Breast epithelium (tissue), 4 donors: ENCODE results near the gene CLN3. TPM values are rescaled to one million over a fixed set of nuclear protein-coding genes. Genes with fewer than 3 reads are reported as not detected.

Experiments used
- DNase-seq, 2 donors: peaks; one replicate each; pipeline ENCODE4 v3.0.0-alpha.2; 2019; ENCODE audit warnings: low spot score in 2 of 2
- H3K27ac ChIP-seq, 2 donors: fragments of 200-600 bp; sonication (generic) in 1 of 2; one replicate each; pipeline ENCODE4 v1.5.1; 2016 to 2019; ENCODE audit warnings: mild to moderate bottlenecking in 1 of 2
- H3K27me3 ChIP-seq, 2 donors: fragments of 200-600 bp; sonication (generic) in 1 of 2; one replicate each; pipeline versions ENCODE4 v1.5.1 to v1.6.0; 2017 to 2019; ENCODE audit warnings: control low read depth in 1 of 2, mild to moderate bottlenecking in 1 of 2
- H3K36me3 ChIP-seq: fragments of 200-600 bp; one replicate; pipeline ENCODE4 v1.5.1; 2019
- H3K4me1 ChIP-seq, 2 donors: fragments of 200-600 bp; sonication (generic); one replicate each; pipeline ENCODE4 v1.5.1; 2016 to 2019; ENCODE audit warnings: control low read depth in 1 of 2
- H3K4me3 ChIP-seq, 3 donors: fragments of 200-600 bp; sonication (generic); 1 replicate in 2 of 3; 2 replicates in 1 of 3; pipeline ENCODE4 v1.5.1; 2016 to 2019; ENCODE audit warnings: mild to moderate bottlenecking in 3 of 3, moderate library complexity in 2 of 3
- H3K9me3 ChIP-seq, 2 donors: fragments of 200-600 bp; sonication (generic) in 1 of 2; one replicate each; pipeline ENCODE4 v1.5.1; 2016 to 2019; ENCODE audit warnings: control low read depth in 1 of 2
- POLR2A ChIP-seq: fragments of 450-650 bp; IDR thresholded peaks from one replicate; pipeline ENCODE4 v1.6.1; 2016; ENCODE audit warnings: antibody characterized with exemption, mild to moderate bottlenecking, moderate library complexity
- POLR2AphosphoS5 ChIP-seq, 3 donors: sonication (generic); formaldehyde crosslinking; IDR thresholded peaks; one replicate each; pipeline ENCODE4 v1.6.1; 2017; ENCODE audit warnings: antibody characterized with exemption in 3 of 3
- intact Hi-C: fragments of 100-400 bp; cut with DNase I; formaldehyde crosslinking; loops from one replicate; pipeline ENCODE4 v1.15.1; 2023; ENCODE audit warnings: low total_unique reads
- total RNA-seq, 3 donors: library from RNA; depleted of rRNA; stranded (reverse); fragments of >200 nt; gene quantifications; one replicate each; pipeline ENCODE4 v1.1.0, GENCODE V29; 2016
- TF ChIP-seq, protein P1 (sequence below), 3 donors: fragments of 450-650 bp; IDR thresholded peaks; one replicate each; pipeline ENCODE4 v1.5.1; 2016 to 2017; ENCODE audit warnings: antibody characterized with exemption in 3 of 3, mild to moderate bottlenecking in 3 of 3, moderate library complexity in 3 of 3

CLN3 gene
- total RNA-seq, 3 donors from 2014 or later: 25.1 to 39.1 (median 38.7) TPM

DNA sequence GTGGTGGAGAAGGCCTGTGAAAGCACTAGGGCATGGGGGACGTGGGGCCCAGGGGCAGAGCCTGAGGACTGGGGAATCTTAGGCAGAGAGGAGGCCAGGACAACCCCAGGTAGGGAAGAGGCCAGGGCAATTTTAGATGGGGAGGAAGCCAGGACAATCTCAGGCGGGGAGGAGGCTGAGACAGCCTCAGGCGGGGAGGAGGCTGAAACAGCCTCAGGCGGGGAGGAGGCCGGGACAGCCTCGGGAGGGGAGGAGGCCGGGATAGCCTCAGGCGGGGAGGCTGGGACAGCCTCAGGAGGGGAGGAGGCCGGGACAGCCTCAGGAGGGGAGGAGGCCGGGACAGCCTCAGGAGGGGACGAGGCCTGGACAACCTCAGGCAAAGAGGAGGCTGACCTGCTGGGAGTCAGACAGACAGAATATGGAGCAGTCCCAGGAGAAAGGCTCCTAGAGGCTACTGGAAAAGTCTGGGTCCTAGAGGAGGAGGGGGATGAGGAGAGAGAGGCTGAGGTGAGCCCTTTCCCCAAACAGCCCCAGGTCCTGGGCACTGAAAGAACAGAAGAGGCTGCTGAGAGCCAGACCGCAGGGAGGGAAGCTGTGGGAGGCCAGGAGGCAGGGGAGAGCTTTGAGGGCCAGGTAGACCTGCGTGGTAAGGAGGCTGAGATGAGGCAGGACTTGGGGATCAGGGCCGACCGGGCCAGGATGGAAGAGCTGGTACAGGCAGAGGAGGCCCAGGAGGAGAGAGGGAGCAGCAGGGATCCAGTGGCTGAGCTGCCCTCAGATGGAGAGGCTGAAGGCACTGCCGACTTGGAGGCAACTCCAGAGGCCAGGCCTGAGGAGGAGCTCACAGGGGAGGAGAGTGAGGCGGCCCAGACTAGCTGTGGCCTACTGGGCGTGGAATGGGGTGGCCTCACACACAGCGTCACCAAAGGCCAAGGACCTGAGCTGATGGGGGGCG is 4.2 kb upstream of the CLN3 start:
- peak overlapping the region in 1 of 3 donors; percentile 22 for H3K4me3 ChIP-seq

DNA sequence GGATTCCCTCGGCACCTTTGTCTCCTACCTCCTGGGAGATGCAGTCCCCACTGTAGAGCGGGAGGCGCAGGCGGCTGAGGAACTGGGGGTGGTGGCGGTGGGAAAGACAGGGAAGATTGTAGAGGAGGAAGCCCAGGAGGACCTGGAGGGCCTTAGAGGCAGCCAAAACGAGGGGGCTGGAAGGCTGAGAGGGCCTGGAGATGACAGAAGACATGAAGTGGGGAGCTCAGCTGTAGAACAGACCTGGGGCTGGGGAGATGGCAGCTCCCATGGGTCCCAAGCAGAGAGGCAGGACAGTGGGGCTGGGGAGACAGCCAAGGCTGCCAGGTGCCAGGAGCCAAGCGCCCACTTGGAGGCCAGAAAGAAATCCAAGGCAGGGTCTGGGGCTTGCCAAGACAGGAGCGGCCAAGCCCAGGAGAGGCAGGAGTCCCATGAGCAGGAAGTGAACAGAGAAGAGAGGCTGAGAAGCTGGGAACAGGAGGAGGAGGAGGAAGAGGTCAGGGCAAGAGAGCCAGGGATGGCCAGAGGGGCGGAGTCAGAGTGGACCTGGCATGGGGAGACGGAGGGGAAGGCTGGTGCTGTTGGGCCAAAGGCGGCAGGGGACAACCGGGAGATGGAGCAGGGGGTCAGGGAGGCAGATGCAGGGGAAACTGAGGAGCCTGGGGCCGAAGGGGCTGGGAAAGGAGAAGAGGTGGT is 3.4 kb upstream of the CLN3 start:
- H3K36me3 ChIP-seq: no peaks in the 10 kb centered on the region
- intact Hi-C loops: loop anchor here (10.0 kb wide), 1 partner anchor 50 kb away; no protein-coding TSS in a partner anchor
- no peaks in the 10 kb centered on the region for H3K4me1 ChIP-seq
- H3K27ac ChIP-seq: peak overlapping the region in 1 of 2 donors; percentile 33
- no peaks in the 10 kb centered on the region for H3K9me3 ChIP-seq
- no peak for DNase-seq
- H3K4me3 ChIP-seq: peak overlapping the region; percentile 14 to 25 (median 22)
- H3K27me3 ChIP-seq: no peaks in the 10 kb centered on the region
- TF ChIP-seq, protein P1, sequence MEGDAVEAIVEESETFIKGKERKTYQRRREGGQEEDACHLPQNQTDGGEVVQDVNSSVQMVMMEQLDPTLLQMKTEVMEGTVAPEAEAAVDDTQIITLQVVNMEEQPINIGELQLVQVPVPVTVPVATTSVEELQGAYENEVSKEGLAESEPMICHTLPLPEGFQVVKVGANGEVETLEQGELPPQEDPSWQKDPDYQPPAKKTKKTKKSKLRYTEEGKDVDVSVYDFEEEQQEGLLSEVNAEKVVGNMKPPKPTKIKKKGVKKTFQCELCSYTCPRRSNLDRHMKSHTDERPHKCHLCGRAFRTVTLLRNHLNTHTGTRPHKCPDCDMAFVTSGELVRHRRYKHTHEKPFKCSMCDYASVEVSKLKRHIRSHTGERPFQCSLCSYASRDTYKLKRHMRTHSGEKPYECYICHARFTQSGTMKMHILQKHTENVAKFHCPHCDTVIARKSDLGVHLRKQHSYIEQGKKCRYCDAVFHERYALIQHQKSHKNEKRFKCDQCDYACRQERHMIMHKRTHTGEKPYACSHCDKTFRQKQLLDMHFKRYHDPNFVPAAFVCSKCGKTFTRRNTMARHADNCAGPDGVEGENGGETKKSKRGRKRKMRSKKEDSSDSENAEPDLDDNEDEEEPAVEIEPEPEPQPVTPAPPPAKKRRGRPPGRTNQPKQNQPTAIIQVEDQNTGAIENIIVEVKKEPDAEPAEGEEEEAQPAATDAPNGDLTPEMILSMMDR (IDR thresholded peaks at IDR 0.05): no peak
- TF ChIP-seq POLR2AphosphoS5 (IDR thresholded peaks at IDR 0.05) (no peak), POLR2A (no peak)

More for the DNA sequence above, 4.2 kb upstream of the CLN3 start:
- no peaks in the 10 kb centered on the region for H3K9me3 ChIP-seq
- H3K4me1 ChIP-seq: no peaks in the 10 kb centered on the region
- no peak overlapping the region for H3K27ac ChIP-seq
- H3K27me3 ChIP-seq: no peaks in the 10 kb centered on the region
- TF ChIP-seq POLR2AphosphoS5 (IDR thresholded peaks at IDR 0.05): no peak
- DNase-seq: no peak
- intact Hi-C loops: loop anchor here (10.0 kb wide), 1 partner anchor 49 kb away; no protein-coding TSS in a partner anchor
- no peaks in the 10 kb centered on the region for H3K36me3 ChIP-seq

DNA sequence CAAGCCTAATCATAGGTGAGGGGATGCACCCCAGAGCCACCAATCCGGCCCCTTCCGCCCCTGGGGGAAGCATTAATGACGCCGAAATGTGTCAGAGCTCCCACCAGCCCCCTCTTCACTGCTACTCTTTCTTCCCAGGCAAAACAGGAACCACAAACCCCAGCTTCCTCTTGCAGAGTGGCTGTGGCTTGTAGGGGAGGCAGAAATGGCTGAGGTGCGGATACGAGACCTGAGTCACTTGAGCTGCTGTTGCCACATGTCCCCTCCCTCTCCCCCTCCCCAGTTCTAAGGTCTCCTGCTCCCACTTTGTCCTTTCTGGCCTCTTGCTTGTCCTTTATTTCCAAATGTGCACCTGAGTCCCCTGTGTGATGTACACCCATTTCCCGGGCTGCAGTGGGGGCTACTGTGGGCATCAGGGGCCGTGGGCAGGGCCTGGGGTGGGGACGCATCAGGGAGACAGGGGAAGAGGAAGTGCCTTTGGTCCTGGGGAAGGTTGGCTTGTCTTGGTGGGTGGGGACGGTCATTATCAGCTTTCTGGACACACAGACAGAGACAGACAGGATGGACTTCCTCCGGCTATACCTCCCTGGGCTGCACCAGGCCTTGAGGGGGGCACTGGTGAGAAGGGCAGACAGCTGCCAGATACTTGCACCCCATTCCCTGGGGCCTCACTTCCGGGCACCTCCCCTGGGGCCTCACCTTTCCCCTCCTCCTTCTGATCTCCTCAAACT is 2.4 kb upstream of the CLN3 start, which contains the start of gene APOBR:
TSS of gene APOBR (plus strand) at position 523 of the 731 bp plus-strand sequence. CDS start at position 562, 39 bp downstream.
- peak within 1 kb of the TSS; percentile 14 to 25 (median 22) for H3K4me3 ChIP-seq
- no peaks in the 10 kb centered on the region for H3K9me3 ChIP-seq
- TF ChIP-seq POLR2AphosphoS5 (IDR thresholded peaks at IDR 0.05) (no peak), POLR2A (no peak)
- TF ChIP-seq, protein P1 (IDR thresholded peaks at IDR 0.05): no peak
- H3K36me3 ChIP-seq: no peaks in the 10 kb centered on the region
- peak in 1 of 2 donors; percentile 30 for DNase-seq
- H3K4me1 ChIP-seq: no peaks in the 10 kb centered on the region
- H3K27me3 ChIP-seq: no peaks in the 10 kb centered on the region
- peak within 1 kb of the TSS; percentile 33 to 43 for H3K27ac ChIP-seq
- intact Hi-C loops: loop anchor here (10.0 kb wide), 1 partner anchor 51 kb away; no protein-coding TSS in a partner anchor

DNA sequence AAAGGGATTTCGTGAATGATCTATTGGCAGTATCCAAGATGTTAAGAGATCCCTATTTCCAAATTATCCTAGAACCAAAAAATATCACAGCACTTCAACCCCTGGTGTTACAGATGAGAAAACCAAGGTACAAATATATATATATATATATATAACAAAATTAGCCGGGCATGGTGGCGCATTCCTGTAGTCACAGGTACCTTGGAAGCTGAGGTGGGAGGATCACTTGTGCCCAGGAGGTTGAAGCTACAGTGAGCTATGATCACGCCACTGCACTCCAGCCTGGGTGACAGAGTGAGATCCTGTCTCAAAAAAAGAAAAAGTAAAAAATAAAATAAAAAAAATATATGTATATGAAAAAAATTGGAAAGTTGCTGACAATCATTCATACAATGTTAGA is 637 bp upstream of the CLN3 start:
- Histone ChIP-seq H3K27ac (peak overlapping the region; percentile 95 to 98), H3K36me3 (no peaks in the 10 kb centered on the region), H3K9me3 (no peaks in the 10 kb centered on the region), H3K4me3 (peak overlapping the region in 2 of 3 donors; percentile 97), H3K27me3 (no peaks in the 10 kb centered on the region), H3K4me1 (no peaks in the 10 kb centered on the region)
- DNase-seq: no peak
- intact Hi-C loops: loop anchor here (10.0 kb wide), 1 partner anchor 52 kb away; no protein-coding TSS in a partner anchor
- TF ChIP-seq POLR2AphosphoS5 (IDR thresholded peaks at IDR 0.05): no peak

DNA sequence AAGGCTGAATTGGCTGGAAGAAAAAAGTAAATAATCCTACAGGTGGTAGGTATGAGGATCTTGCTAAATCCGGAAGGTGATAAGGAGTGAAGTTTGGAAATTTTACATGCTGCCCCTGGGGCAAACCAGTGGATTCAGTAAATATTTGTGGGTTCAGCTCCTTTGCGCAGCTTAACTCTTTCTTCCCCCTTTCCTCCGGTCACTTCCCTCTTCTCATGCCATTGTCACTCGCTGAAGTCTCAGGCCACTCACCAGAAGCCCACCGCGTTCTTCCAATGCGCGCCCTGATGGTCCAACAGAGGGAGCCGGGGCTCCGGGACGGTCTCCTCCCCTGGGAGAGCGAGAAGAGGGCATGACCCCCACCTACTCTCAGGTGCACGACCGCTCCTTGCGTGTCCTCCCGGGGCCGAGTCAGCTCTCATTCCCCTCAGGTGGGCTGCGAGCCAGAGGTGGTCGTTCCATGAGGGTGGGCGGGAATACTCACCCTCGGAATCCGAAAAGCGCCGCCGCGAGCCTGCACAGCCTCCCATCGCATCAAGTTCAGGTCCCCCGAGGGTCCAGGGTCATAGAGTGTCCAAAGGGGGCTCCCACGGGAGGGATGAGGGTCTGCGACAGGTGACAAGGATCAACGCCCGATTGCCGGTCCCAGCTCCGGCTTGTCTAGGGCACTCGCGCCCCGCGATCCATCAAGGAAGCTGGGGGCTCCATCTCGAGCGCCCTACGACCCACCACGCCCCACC is 474 bp downstream of the CLN3 start:
- no peaks in the 10 kb centered on the region for H3K4me1 ChIP-seq
- intact Hi-C loops: loop anchor here (10.0 kb wide), 1 partner anchor 53 kb away; no protein-coding TSS in a partner anchor
- no peaks in the 10 kb centered on the region for H3K27me3 ChIP-seq
- TF ChIP-seq, protein P1 (IDR thresholded peaks at IDR 0.05): peak in 1 of 3 donors; percentile 19
- no peak for TF ChIP-seq POLR2A
- no peaks in the 10 kb centered on the region for H3K36me3 ChIP-seq
- no peaks in the 10 kb centered on the region for H3K9me3 ChIP-seq
- H3K4me3 ChIP-seq: peak overlapping the region; percentile 90 to 97 (median 97)
- DNase-seq: peak in 1 of 2 donors; percentile 40
- H3K27ac ChIP-seq: peak overlapping the region; percentile 95 to 98
